HTR-8/SVneo (cell line): ENCODE results near the gene UGGT2.
"Not testable (repeated sequence)": the region's sequence is repeated elsewhere in the genome, so short reads cannot be mapped to it uniquely, and the experiment has no call there.

ENCODE experiments used
- DNase-seq: peaks from one replicate; pipeline ENCODE4 v3.0.0; 2011; ENCODE audit warnings: low spot score, mixed read lengths; ENCODE audit not compliant: insufficient read length
- FAIRE-seq: peaks from 2 replicates; lab custom pipeline; 2011; peaks lifted over from hg19 to GRCh38; lab: Jason Lieb, UNC

The UGGT2 gene

DNA sequence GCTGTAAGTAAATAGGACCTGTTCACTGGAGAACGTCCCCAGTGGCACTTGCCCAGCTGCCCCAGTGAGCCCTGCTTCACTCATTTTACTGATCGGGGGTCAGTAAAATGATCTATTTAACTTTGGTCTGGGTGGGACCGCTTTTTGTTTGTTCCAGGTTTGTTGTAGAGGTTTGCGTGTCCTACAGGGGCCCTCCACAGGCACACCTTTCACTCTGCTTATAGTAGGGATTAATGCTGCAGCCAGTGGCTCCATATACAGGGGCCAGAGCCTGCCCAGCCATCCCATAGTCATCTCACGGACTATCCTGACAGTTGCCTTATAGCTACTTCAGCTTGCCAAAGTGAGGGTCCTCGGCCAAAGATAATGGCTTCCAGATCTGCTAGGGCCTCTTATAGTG is 272.2 kb downstream of the UGGT2 start:
- FAIRE-seq (no peak), DNase-seq (no peak)

DNA sequence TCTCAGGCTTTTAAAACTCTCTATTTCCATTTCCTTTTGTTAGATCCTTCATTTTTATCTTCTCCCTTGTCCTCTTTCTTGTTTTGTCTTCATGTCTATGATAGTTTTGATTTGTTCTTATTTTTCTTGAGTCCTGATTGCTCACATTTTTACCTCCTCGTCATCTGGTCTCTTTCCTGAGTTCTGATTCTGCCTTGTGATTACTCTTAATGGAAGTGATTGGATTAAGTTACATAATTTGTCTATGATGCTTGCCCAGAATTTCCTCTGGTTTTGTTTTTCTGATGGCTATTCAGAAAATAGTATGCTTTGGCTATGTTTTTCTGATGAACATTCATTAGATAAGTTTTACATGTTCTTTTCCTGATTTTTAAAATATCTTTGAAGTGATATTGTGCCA is 273.7 kb downstream of the UGGT2 start:
- no peak for FAIRE-seq

DNA sequence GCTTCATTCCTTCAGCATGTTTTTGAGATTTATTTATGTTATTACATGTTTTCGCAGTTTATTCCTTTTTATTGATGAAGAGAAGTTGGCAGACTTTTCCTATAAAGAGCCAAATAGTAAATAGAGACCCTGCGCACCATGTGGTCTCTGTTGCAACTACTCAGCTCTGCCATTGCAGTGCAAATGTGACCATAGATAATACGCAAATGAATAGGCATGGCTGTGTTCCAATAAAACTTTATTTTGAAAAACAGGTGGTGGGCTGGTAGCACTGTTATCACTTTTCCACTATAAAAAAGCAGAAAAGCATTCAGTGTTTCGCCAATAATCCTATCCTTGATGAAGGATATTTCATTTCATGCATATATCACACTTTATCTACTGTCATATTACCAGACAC is 281.3 kb downstream of the UGGT2 start:
- FAIRE-seq = no peak
- no peak for DNase-seq

More for the DNA sequence above, 273.7 kb downstream of the UGGT2 start:
- DNase-seq = no peak

DNA sequence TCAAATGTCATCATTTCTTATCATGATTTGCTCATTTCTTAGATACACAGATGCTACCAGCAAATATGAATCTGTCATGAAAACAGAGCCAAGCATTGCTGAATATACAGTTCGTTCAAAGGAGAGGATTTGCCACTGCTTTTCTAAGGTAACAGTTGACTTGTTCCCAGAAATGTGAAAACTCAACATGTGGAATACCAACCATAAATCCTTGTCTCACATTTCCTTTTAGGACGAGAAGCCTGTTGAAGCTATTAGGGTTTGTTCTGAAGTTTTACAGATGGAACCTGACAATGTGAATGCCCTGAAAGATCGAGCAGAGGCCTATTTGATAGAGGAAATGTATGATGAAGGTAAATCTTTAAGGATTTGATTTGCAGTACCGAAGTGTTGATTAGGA is 289.6 kb downstream of the UGGT2 start:
- FAIRE-seq (no peak), DNase-seq (no peak)

DNA sequence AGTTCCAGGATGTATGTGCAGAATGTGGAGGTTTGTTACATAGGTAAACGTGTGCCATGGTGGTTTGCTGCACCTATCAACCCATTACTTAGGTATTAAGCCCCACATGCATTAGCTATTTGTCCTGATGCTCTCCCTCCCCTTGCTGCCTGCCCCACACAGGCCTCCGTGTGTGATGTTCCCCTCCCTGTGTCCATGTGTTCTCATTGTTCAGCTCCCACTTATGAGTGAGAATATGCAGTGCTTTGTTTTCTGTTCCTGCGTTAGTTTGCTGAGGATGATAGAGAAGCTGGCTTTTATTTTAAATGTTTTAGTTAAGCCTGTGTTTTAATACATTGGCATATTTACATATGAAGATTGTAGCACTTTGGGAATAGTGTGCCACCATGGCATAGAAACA is 290.6 kb downstream of the UGGT2 start:
- not testable (repeated sequence) for FAIRE-seq, DNase-seq

DNA sequence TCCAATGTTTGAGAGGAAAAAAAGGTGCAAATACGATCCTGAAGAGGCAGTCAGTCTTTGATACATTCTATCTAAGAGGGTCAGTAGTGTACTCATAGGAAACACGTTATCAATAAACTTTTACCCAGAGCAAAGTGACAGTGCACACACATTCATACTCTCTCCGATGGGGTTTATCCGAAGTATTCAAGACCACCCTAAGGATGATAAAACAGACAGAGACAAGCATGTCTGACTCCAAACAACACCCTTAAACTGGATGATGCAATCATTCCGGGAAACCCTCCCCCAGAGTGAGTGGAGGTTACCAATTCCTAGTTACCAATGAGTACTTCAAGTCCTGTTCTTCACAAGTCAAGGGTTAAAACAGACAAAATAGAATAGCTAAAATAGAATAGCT is 297.1 kb downstream of the UGGT2 start:
- DNase-seq (no peak), FAIRE-seq (no peak)

DNA sequence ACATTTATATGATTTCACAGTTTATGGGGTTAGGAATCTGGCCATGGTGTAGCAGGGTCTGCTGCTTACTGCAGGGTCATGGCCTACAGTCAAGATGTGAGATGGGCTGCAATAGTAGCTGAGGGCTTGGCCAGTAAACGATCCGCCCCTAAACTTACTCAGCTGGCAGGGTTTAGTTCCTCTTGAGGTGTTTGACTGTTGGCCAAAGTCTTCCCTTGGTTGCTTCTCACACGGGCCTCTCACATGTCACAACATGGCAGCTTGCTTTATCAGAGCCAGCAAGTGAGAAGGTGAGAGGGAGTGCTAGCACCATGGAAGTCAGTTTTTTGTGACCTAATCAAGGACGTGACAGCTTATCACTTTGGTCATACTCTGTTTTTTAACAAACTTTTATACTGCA is 299.1 kb downstream of the UGGT2 start:
- DNase-seq (no peak), FAIRE-seq (no peak)

DNA sequence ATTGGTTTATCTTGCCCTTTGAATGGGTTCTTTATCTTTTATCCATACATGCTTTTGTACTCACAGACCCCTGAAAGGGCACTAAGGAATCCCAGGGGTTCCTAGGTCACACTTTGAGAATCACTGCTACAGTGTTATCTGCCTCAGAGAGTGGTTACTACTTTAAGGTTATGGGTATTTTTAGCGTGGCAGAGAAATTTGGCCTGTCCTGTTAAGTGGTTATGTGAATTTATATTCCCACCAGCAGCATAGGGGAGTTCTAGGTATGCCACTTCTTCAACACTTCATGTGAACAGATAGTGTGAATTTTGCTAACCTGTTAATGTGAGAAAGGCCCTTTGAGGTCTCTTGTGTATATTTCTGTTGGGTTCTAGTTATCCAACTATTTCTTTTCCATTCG is 300.5 kb downstream of the UGGT2 start:
- FAIRE-seq (no peak), DNase-seq (no peak)
